H1 (cell line): ENCODE results near the gene PALD1. TPM values are rescaled to one million over a fixed set of nuclear protein-coding genes. Genes with fewer than 3 reads are reported as not detected.
A peak's percentile ranks its signal among the peaks of the same experiment; 100 is the strongest.

Experiments used
- CTCF ChIA-PET: fragments of 300-600 bp; sonication (Branson Sonifier 250); formaldehyde crosslinking; loops from one replicate; lab custom pipeline; 2021; ENCODE audit not compliant: partially characterized antibody; lab: Charles Lee
- POLR2A ChIA-PET: fragments of 300-600 bp; sonication (Branson Sonifier 250); formaldehyde crosslinking; loops from one replicate; lab custom pipeline; 2021; ENCODE audit warnings: inconsistent platforms; ENCODE audit not compliant: partially characterized antibody; lab: Charles Lee
- DNase-seq, 2 experiments: peaks; one replicate each; pipeline versions ENCODE4 v3.0.0 to v3.0.0-alpha.2; 2010 to 2022; ENCODE audit warnings: low spot score in 2 of 2, low read depth in 1 of 2, mixed read lengths in 1 of 2
- FAIRE-seq: peaks from 2 replicates; lab custom pipeline; 2011; peaks lifted over from hg19 to GRCh38; lab: Jason Lieb, UNC
- H2AFZ ChIP-seq: 2 replicates; pipeline ENCODE4 v1.8.1; 2012; ENCODE audit warnings: low read length, inconsistent platforms
- H2AK5ac ChIP-seq: 2 replicates; pipeline ENCODE4 v1.6.1; 2013; ENCODE audit warnings: low read depth, low read length
- H2BK120ac ChIP-seq: replicated peaks from 2 replicates; pipeline ENCODE3; 2013; ENCODE audit warnings: low read depth, low read length, inconsistent platforms
- H2BK12ac ChIP-seq: 2 replicates; pipeline ENCODE4 v1.6.1; 2013; ENCODE audit warnings: low read depth, low read length
- H2BK15ac ChIP-seq: 2 replicates; pipeline ENCODE4 v1.6.1; 2013; ENCODE audit warnings: low read length
- H2BK20ac ChIP-seq: 2 replicates; pipeline ENCODE4 v1.6.1; 2013; ENCODE audit warnings: low read length
- H2BK5ac ChIP-seq: 2 replicates; pipeline ENCODE4 v1.6.1; 2013; ENCODE audit warnings: low read depth, low read length
- H3K14ac ChIP-seq: 2 replicates; pipeline ENCODE4 v1.6.1; 2013; ENCODE audit warnings: inconsistent platforms; ENCODE audit not compliant: insufficient read length
- H3K18ac ChIP-seq: 2 replicates; pipeline ENCODE4 v1.6.1; 2013; ENCODE audit warnings: low read length; ENCODE audit errors: extremely low read depth
- H3K23ac ChIP-seq: 2 replicates; pipeline ENCODE4 v1.6.1; 2013; ENCODE audit warnings: inconsistent platforms; ENCODE audit not compliant: insufficient read length
- H3K23me2 ChIP-seq: 2 replicates; pipeline ENCODE4 v1.6.1; 2013; ENCODE audit warnings: low read depth, low read length
- H3K27ac ChIP-seq: 2 replicates; pipeline ENCODE4 v1.6.1; 2011; ENCODE audit warnings: low read depth, low read length, inconsistent platforms
- H3K27me3 ChIP-seq, 4 experiments: replicated peaks in 1 of 4; 1 replicate in 1 of 4; 2 replicates in 3 of 4; pipeline versions ENCODE4 v1.6.1 to v1.8.1; 2011 to 2013; ENCODE audit warnings: low read length in 3 of 4, mild to moderate bottlenecking in 3 of 4, inconsistent platforms in 2 of 4, mixed read lengths in 2 of 4, moderate library complexity in 1 of 4; ENCODE audit not compliant: control insufficient read depth in 3 of 4, insufficient read depth in 3 of 4; ENCODE audit errors: extremely low read depth in 1 of 4
- H3K36me3 ChIP-seq, 4 experiments: 2 replicates each; pipeline versions ENCODE4 v1.6.1 to v1.8.1; 2011 to 2013; ENCODE audit warnings: mild to moderate bottlenecking in 4 of 4, low read length in 3 of 4, moderate library complexity in 2 of 4, control low read depth in 1 of 4, inconsistent platforms in 1 of 4; ENCODE audit not compliant: insufficient read depth in 4 of 4, control insufficient read depth in 2 of 4
- H3K4ac ChIP-seq: replicated peaks from 2 replicates; pipeline ENCODE3; 2013; ENCODE audit warnings: low read length, low read depth, mixed read lengths, inconsistent platforms; ENCODE audit not compliant: insufficient read length
- H3K4me1 ChIP-seq, 4 experiments: replicated peaks in 1 of 4; 1 replicate in 1 of 4; 2 replicates in 3 of 4; pipeline versions ENCODE4 v1.6.1 to v1.8.1; 2011 to 2013; ENCODE audit warnings: low read length in 3 of 4, inconsistent platforms in 2 of 4, mixed read lengths in 1 of 4; ENCODE audit not compliant: insufficient read depth in 4 of 4, control insufficient read depth in 3 of 4
- H3K4me2 ChIP-seq, 2 experiments: 2 replicates each; pipeline versions ENCODE4 v1.6.1 to v1.8.1; 2011 to 2013; ENCODE audit warnings: low read depth in 2 of 2, low read length in 2 of 2, control low read depth in 1 of 2, inconsistent platforms in 1 of 2, mild to moderate bottlenecking in 1 of 2; ENCODE audit not compliant: insufficient read depth in 1 of 2
- H3K4me3 ChIP-seq, 4 experiments: fragments of 200-600, 300-600 bp in 1 of 4; sonication (generic), shearing (Covaris generic), sonication (Bioruptor Twin) in 1 of 4; 2 replicates each; pipeline versions ENCODE4 v1.5.1 to v1.8.1; 2011 to 2016; ENCODE audit warnings: low read length in 4 of 4, low read depth in 3 of 4, control low read depth in 2 of 4, inconsistent platforms in 2 of 4, mild to moderate bottlenecking in 2 of 4, mixed read lengths in 1 of 4, moderate library complexity in 1 of 4; ENCODE audit not compliant: insufficient read depth in 2 of 4; ENCODE audit errors: extremely low read depth in 1 of 4
- H3K56ac ChIP-seq: replicated peaks from 2 replicates; pipeline ENCODE3; 2013; ENCODE audit warnings: low read depth, mild to moderate bottlenecking, mixed read lengths, low read length, inconsistent platforms; ENCODE audit not compliant: insufficient read length
- H3K79me1 ChIP-seq: 2 replicates; pipeline ENCODE4 v1.6.1; 2013; ENCODE audit warnings: low read depth, low read length, control low read depth
- H3K79me2 ChIP-seq, 2 experiments: 2 replicates each; pipeline versions ENCODE4 v1.6.1 to v1.8.1; 2012 to 2013; ENCODE audit warnings: low read length in 2 of 2, mild to moderate bottlenecking in 2 of 2, inconsistent platforms in 1 of 2; ENCODE audit not compliant: insufficient read depth in 2 of 2, control insufficient read depth in 1 of 2
- H3K9ac ChIP-seq, 4 experiments: replicated peaks in 1 of 4; 1 replicate in 1 of 4; 2 replicates in 3 of 4; pipeline versions ENCODE4 v1.6.1 to v1.8.1; 2011 to 2013; ENCODE audit warnings: low read depth in 3 of 4, low read length in 3 of 4, control low read depth in 2 of 4, mild to moderate bottlenecking in 2 of 4, moderate library complexity in 2 of 4, inconsistent platforms in 1 of 4; ENCODE audit errors: extremely low read depth in 1 of 4
- H3K9me3 ChIP-seq, 2 experiments: 2 replicates each; pipeline versions ENCODE4 v1.6.1 to v1.8.1; 2012 to 2013; ENCODE audit warnings: mild to moderate bottlenecking in 2 of 2, moderate library complexity in 2 of 2, control low read depth in 1 of 2, inconsistent platforms in 1 of 2, low read depth in 1 of 2, low read length in 1 of 2, mixed read lengths in 1 of 2; ENCODE audit not compliant: insufficient read depth in 2 of 2
- H4K20me1 ChIP-seq, 2 experiments: replicated peaks in 1 of 2; 2 replicates each; pipeline versions ENCODE3 to v1.8.1; 2011 to 2013; ENCODE audit warnings: inconsistent platforms in 2 of 2, low read length in 2 of 2, mild to moderate bottlenecking in 1 of 2; ENCODE audit not compliant: insufficient read depth in 2 of 2, control insufficient read depth in 1 of 2
- H4K5ac ChIP-seq: 2 replicates; pipeline ENCODE4 v1.6.1; 2013; ENCODE audit warnings: low read length, low read depth, mixed read lengths, inconsistent platforms; ENCODE audit not compliant: insufficient read length
- H4K8ac ChIP-seq: 2 replicates; pipeline ENCODE4 v1.8.0; 2013; ENCODE audit warnings: mild to moderate bottlenecking, moderate library complexity, low read length, inconsistent platforms; ENCODE audit not compliant: insufficient read depth; ENCODE audit errors: extremely low read depth
- H4K91ac ChIP-seq: replicated peaks from 2 replicates; pipeline ENCODE3; 2013; ENCODE audit warnings: low read length, mixed read lengths, inconsistent platforms; ENCODE audit not compliant: insufficient read length
- EP300 ChIP-seq, 2 experiments: IDR thresholded peaks; 1 replicate in 1 of 2; 2 replicates in 1 of 2; pipeline ENCODE4 v1.6.1; 2011 to 2012; ENCODE audit warnings: low read depth in 2 of 2, low read length in 2 of 2, mild to moderate bottlenecking in 2 of 2, borderline replicate concordance in 1 of 2, inconsistent platforms in 1 of 2, moderate library complexity in 1 of 2
- GABPA ChIP-seq: IDR thresholded peaks from 2 replicates; pipeline ENCODE4 v1.6.1; 2011; ENCODE audit warnings: mild to moderate bottlenecking, low read length, moderate library complexity, borderline replicate concordance; ENCODE audit not compliant: insufficient read depth
- NRF1 ChIP-seq: IDR thresholded peaks from 2 replicates; pipeline ENCODE4 v1.6.1; 2011; ENCODE audit warnings: mild to moderate bottlenecking, low read depth, low read length, improper control_type of control experiment
- SIRT6 ChIP-seq: IDR thresholded peaks from one replicate; pipeline ENCODE4 v1.7.1; 2012; ENCODE audit warnings: low read length, inconsistent platforms
- SP4 ChIP-seq: IDR thresholded peaks from 2 replicates; pipeline ENCODE4 v1.6.1; 2012; ENCODE audit warnings: low read length, inconsistent platforms
- WGBS, 2 experiments: shearing (Covaris generic) in 1 of 2; methylation state at CpG; one replicate each; pipeline versions ENCODE4 v1.1.6 to v1.1.7; 2013 to 2015; ENCODE audit warnings: low lambda C conversion rate in 2 of 2, mixed read lengths in 2 of 2, inconsistent platforms in 1 of 2, low coverage in 1 of 2, missing lambda C conversion rate in 1 of 2; ENCODE audit not compliant: insufficient replicate concordance in 2 of 2, insufficient coverage in 1 of 2, insufficient read length in 1 of 2; ENCODE audit errors: extremely low coverage in 1 of 2, missing lambda C conversion rate in 1 of 2; 5-methylcytosine and 5-hydroxymethylcytosine counted together
- polyA plus RNA-seq, 7 experiments: library from polyadenylated mRNA; depleted of rRNA in 3 of 7; stranded (reverse) in 5 of 7; unstranded in 2 of 7; fragments of >200 nt in 5 of 7; fragments of 200-250 nt in 2 of 7; gene quantifications; 1 replicate in 5 of 7; 2 replicates in 1 of 7; 4 replicates in 1 of 7; pipeline versions ENCODE4 v1.2.1 to v1.2.3, GENCODE V29; 2011 to 2013; ENCODE audit warnings: missing spikeins in 2 of 7, mixed read lengths in 2 of 7
- total RNA-seq: library from RNA; stranded (reverse); fragmentation: NEBNext Ultra II Directional; extraction: Animal tissue kit (Norgen Biotek cat#: 25700); gene quantifications from 2 replicates; pipeline ENCODE4 v1.2.1, GENCODE V29; 2021

The PALD1 gene
- total and polyA plus RNA-seq, 2 of the 8 experiments (the other 6 are each of a cell fraction or from before 2014, with no cell fraction given), result 13.3 to 32.8 TPM

- Histone ChIP-seq H3K9ac (no peak overlapping the region), H3K18ac (no peak overlapping the region), H3K4ac (no peak overlapping the region), H4K8ac (peak overlapping the region; percentile 41; the same call in 1 of the 2 replicates), H2BK5ac (no peak overlapping the region), H4K91ac (no peak overlapping the region), H3K23ac (no peak overlapping the region), H3K36me3 (no peaks in the 10 kb centered on the region), H3K4me3 (no peak overlapping the region), H3K27me3 (no peaks in the 10 kb centered on the region)
- no peak for FAIRE-seq
- TF ChIP-seq GABPA (no peak), SIRT6 (no peak), SP4 (no peak), EP300 (IDR thresholded peaks at IDR 0.05; ENCODE audit: borderline replicate concordance in 1 of 2, low read depth in 2 of 2, low read length in 2 of 2) (no peak), NRF1 (no peak)
- TF ChIP-seq, all 59 proteins: peak for 0
- no peak for DNase-seq
- Histone ChIP-seq H3K27ac (no peak overlapping the region), H2BK20ac (no peak overlapping the region), H3K79me1 (no peaks in the 10 kb centered on the region), H3K56ac (no peak overlapping the region), H3K79me2 (no peaks in the 10 kb centered on the region), H2BK15ac (no peak overlapping the region), H3K14ac (no peak overlapping the region), H2BK12ac (no peak overlapping the region), H4K20me1 (peaks cover 2 to 6% of the 10 kb centered on the region in 2 experiments), H4K5ac (no peak overlapping the region), H3K23me2 (no peaks in the 10 kb centered on the region), H2AK5ac (no peak overlapping the region), H3K4me1 (no peaks in the 10 kb centered on the region), H2AFZ (no peak overlapping the region), H3K9me3 (no peaks in the 10 kb centered on the region), H3K4me2 (no peak overlapping the region), H2BK120ac (no peak overlapping the region)
- ChIA-PET CTCF (interaction anchor here (1.2 to 3.1 kb wide), 5 partner anchors 8 to 309 kb away, joined by 3 to 15 read pairs (median 4); no protein-coding TSS in a partner anchor), POLR2A (interaction anchor here (1.0 kb wide), 1 partner anchor 249 kb away, joined by 3 read pairs; no protein-coding TSS in a partner anchor)
- 86% methylated on average over 4 of the region's 4 CpGs; no CpG with 5 or more reads in 1 of the 2 experiments for WGBS, 2 experiments
These were observed 89.0 kb downstream of the PALD1 start for GRCh38 chr10:70567603-70568002.
